ENCODE results near the gene TEX52. TPM values are rescaled to one million over a fixed set of nuclear protein-coding genes. Genes with fewer than 3 reads are reported as not detected.

Gene TEX52
- total and polyA plus RNA-seq, 2 donors (not counting 3 experiments of a cell fraction or from before 2014, with no cell fraction given): not detected

DNA sequence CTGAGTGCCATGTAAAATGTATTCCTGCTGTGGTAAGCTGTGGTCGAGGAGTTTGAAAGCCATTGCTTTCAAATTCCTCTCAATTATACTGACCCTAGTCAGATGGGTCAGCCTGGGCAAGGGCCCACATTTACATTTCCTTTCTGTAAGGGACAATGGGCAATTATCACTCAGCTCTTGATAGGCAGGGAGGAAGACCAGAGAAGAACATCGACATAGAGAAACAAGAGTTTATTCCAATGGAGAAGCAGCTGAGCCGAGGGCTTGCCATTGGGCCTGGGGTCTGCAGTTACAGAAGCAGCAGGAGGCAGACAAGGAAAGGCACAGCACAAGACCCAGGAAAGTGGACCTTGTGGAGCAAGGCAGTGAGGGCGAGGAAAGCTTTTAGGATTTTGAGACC is 31.7 kb downstream of the TEX52 start:
- Histone ChIP-seq H4K20me1 (replicated peaks; ENCODE audit: control insufficient read depth, extremely low read depth, insufficient read depth, low read length) (no peaks in the 10 kb centered on the region), H2AFZ (ENCODE audit: low read depth, low read length) (no peak overlapping the region), H3K79me2 (ENCODE audit: control insufficient read depth, insufficient read depth, low read length) (no peaks in the 10 kb centered on the region), H3K36me3 (ENCODE audit: control insufficient read depth in 2 of 2, extremely low read depth in 1 of 2, insufficient read depth in 2 of 2, low read length in 2 of 2) (peaks cover 15 to 42% of the 10 kb centered on the region in 2 experiments), H3K27me3 (ENCODE audit: control insufficient read depth in 2 of 2, insufficient read depth in 2 of 2, low read length in 2 of 2) (no peaks in the 10 kb centered on the region), H3K9me3 (replicated peaks; ENCODE audit: control insufficient read depth, insufficient read depth, low read length) (no peaks in the 10 kb centered on the region), H3K27ac (ENCODE audit: insufficient read depth, low read depth, low read length) (no peak overlapping the region), H3K4me1 (ENCODE audit: control insufficient read depth, extremely low read depth, insufficient read depth, low read length) (no peaks in the 10 kb centered on the region), H3K4me2 (ENCODE audit: insufficient read depth, low read length) (no peak overlapping the region), H3K4me3 (replicated peaks in 1 of 3; ENCODE audit: insufficient read depth in 1 of 3, low read depth in 1 of 3, low read length in 3 of 3) (no peak overlapping the region), H3K9me1 (replicated peaks; ENCODE audit: control insufficient read depth, extremely low read depth, insufficient read depth, low read length) (no peaks in the 10 kb centered on the region), H3K9ac (replicated peaks; ENCODE audit: extremely low read depth, insufficient read depth, low read length) (no peak overlapping the region)
- POLR2A ChIA-PET: no interaction called here
- TF ChIP-seq POLR2A (IDR thresholded peaks at IDR 0.05; ENCODE audit: low read depth, low read length): no peak
- no peak for TF ChIP-seq FOS (IDR thresholded peaks at IDR 0.05; ENCODE audit: borderline replicate concordance, insufficient read depth, low read length)
- TF ChIP-seq POLR2AphosphoS5 (IDR thresholded peaks at IDR 0.05; ENCODE audit: insufficient read depth, low read depth, low read length): no peak
- TF ChIP-seq, protein P1, sequence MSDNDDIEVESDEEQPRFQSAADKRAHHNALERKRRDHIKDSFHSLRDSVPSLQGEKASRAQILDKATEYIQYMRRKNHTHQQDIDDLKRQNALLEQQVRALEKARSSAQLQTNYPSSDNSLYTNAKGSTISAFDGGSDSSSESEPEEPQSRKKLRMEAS (IDR thresholded peaks at IDR 0.05; ENCODE audit: insufficient read depth, insufficient read length): no peak
- no peak for TF ChIP-seq GATA2 (IDR thresholded peaks at IDR 0.05; ENCODE audit: insufficient read depth, insufficient read length, low read depth, low read length)
- TF ChIP-seq, protein P2, sequence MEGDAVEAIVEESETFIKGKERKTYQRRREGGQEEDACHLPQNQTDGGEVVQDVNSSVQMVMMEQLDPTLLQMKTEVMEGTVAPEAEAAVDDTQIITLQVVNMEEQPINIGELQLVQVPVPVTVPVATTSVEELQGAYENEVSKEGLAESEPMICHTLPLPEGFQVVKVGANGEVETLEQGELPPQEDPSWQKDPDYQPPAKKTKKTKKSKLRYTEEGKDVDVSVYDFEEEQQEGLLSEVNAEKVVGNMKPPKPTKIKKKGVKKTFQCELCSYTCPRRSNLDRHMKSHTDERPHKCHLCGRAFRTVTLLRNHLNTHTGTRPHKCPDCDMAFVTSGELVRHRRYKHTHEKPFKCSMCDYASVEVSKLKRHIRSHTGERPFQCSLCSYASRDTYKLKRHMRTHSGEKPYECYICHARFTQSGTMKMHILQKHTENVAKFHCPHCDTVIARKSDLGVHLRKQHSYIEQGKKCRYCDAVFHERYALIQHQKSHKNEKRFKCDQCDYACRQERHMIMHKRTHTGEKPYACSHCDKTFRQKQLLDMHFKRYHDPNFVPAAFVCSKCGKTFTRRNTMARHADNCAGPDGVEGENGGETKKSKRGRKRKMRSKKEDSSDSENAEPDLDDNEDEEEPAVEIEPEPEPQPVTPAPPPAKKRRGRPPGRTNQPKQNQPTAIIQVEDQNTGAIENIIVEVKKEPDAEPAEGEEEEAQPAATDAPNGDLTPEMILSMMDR (IDR thresholded peaks at IDR 0.05; ENCODE audit: extremely low read depth in 1 of 2, insufficient read depth in 1 of 2, low read depth in 1 of 2, low read length in 2 of 2): no peak
- TF ChIP-seq EZH2 (IDR thresholded peaks at IDR 0.05; ENCODE audit: borderline replicate concordance, low read depth, low read length, severe bottlenecking): no peak
- TF ChIP-seq JUN (IDR thresholded peaks at IDR 0.05; ENCODE audit: borderline replicate concordance, insufficient read depth, insufficient read length, low read depth): no peak
- TF ChIP-seq MYC (IDR thresholded peaks at IDR 0.05; ENCODE audit: low read depth, low read length): no peak
- dilution Hi-C loops (cut with MboI; ENCODE audit: extremely low pct_ligation_motif_present, low sequenced_read_pairs): no loop called here
- intact Hi-C loops (cut with micrococcal nuclease): no loop called here
- no peak for FAIRE-seq
- BruUV-seq (replicated peaks): no TSS peak
- DNase-seq (ENCODE audit: low read depth, low spot score): no peak
- CTCF ChIA-PET: interaction anchor here (0.8 kb wide), 1 partner anchor 11 kb away, joined by 4 read pairs; no protein-coding TSS in a partner anchor

All from endothelial cell of umbilical vein (primary cell).